ENCODE results near the gene MACROD2.

MACROD2 gene

GRCh38 chr20:14877301-14878028 is 882.1 kb downstream of the MACROD2 start:
- no peak for DNase-seq (ENCODE audit: low read depth)

GRCh38 chr20:14878676-14879019 is 883.3 kb downstream of the MACROD2 start:
- no peak for DNase-seq (ENCODE audit: low read depth)

GRCh38 chr20:14879020-14879697 is 883.8 kb downstream of the MACROD2 start:
- no peak for DNase-seq (ENCODE audit: low read depth)

GRCh38 chr20:14879839-14880238 is 884.5 kb downstream of the MACROD2 start:
- DNase-seq (ENCODE audit: low read depth): no peak

- no peak for DNase-seq (ENCODE audit: low read depth)
Observed at GRCh38 chr20:14881518-14881917, 886.2 kb downstream of the MACROD2 start.

GRCh38 chr20:14882157-14882556 is 886.8 kb downstream of the MACROD2 start:
- DNase-seq (ENCODE audit: low read depth): no peak

- no peak for DNase-seq (ENCODE audit: low read depth)
Observed at GRCh38 chr20:14882846-14883245, 887.5 kb downstream of the MACROD2 start.

GRCh38 chr20:14883324-14883723 is 888.0 kb downstream of the MACROD2 start:
- DNase-seq (ENCODE audit: low read depth): no peak

GRCh38 chr20:14885661-14886060 is 890.3 kb downstream of the MACROD2 start:
- no peak for DNase-seq (ENCODE audit: low read depth)

GRCh38 chr20:14888134-14888533 is 892.8 kb downstream of the MACROD2 start:
- DNase-seq (ENCODE audit: low read depth): no peak

- no peak for DNase-seq (ENCODE audit: low read depth)
Observed at GRCh38 chr20:14889496-14890255, 894.4 kb downstream of the MACROD2 start.

- no peak for DNase-seq (ENCODE audit: low read depth)
Observed at GRCh38 chr20:14890713-14891112, 895.4 kb downstream of the MACROD2 start.

GRCh38 chr20:14892782-14893181 is 897.5 kb downstream of the MACROD2 start:
- no peak for DNase-seq (ENCODE audit: low read depth)

- no peak for DNase-seq (ENCODE audit: low read depth)
Observed at GRCh38 chr20:14896569-14896968, 901.3 kb downstream of the MACROD2 start.

GRCh38 chr20:14897608-14898007 is 902.3 kb downstream of the MACROD2 start:
- no peak for DNase-seq (ENCODE audit: low read depth)

GRCh38 chr20:14902432-14903089 is 907.2 kb downstream of the MACROD2 start:
- DNase-seq (ENCODE audit: low read depth): no peak

- DNase-seq (ENCODE audit: low read depth): no peak
Observed at GRCh38 chr20:14906908-14907434, 911.7 kb downstream of the MACROD2 start.

GRCh38 chr20:14910126-14910525 is 914.8 kb downstream of the MACROD2 start:
- no peak for DNase-seq (ENCODE audit: low read depth)

GRCh38 chr20:14913896-14914620 is 918.7 kb downstream of the MACROD2 start:
- no peak for DNase-seq (ENCODE audit: low read depth)

GRCh38 chr20:14914633-14915032 is 919.3 kb downstream of the MACROD2 start:
- no peak for DNase-seq (ENCODE audit: low read depth)

GRCh38 chr20:14915356-14915755 is 920.0 kb downstream of the MACROD2 start:
- no peak for DNase-seq (ENCODE audit: low read depth)
